Ovary (tissue), 9 donors: Measurements from ENCODE around the gene ZNF205. TPM values are rescaled to one million over a fixed set of nuclear protein-coding genes. Genes with fewer than 3 reads are reported as not detected.

ENCODE experiments used
- DNase-seq, 5 donors: peaks; one replicate each; pipeline ENCODE4 v3.0.0-alpha.2; 2019 to 2020
- H3K27ac ChIP-seq, 2 donors: fragments of 200-600 bp; one replicate each; pipeline versions ENCODE4 v1.5.1 to v1.8.0; 2019 to 2022
- H3K27me3 ChIP-seq: fragments of 200-600 bp; one replicate; pipeline ENCODE4 v1.8.0; 2022
- H3K36me3 ChIP-seq: fragments of 200-600 bp; sonication (generic); one replicate; pipeline ENCODE4 v1.5.1; 2019
- H3K4me1 ChIP-seq: one replicate; pipeline ENCODE4 v1.8.1; 2013; ENCODE audit warnings: mild to moderate bottlenecking, moderate library complexity; ENCODE audit not compliant: insufficient read depth
- H3K4me3 ChIP-seq: fragments of 200-600 bp; sonication (generic); one replicate; pipeline ENCODE4 v1.5.1; 2017
- H3K9me3 ChIP-seq, 2 donors: fragments of 200-600 bp in 1 of 2; sonication (generic) in 1 of 2; one replicate each; pipeline versions ENCODE4 v1.5.1 to v1.8.1; 2013 to 2019; ENCODE audit warnings: mild to moderate bottlenecking in 1 of 2, moderate library complexity in 1 of 2
- EP300 ChIP-seq: sonication (generic); formaldehyde crosslinking; IDR thresholded peaks from one replicate; pipeline ENCODE4 v1.6.1; 2017; ENCODE audit warnings: antibody characterized with exemption
- POLR2A ChIP-seq: fragments of 450-650 bp; IDR thresholded peaks from one replicate; pipeline ENCODE4 v1.6.1; 2017; ENCODE audit warnings: antibody characterized with exemption, mild to moderate bottlenecking, moderate library complexity
- WGBS, 3 donors: extraction: QIAGEN DNeasy Blood & Tissue Kit in 1 of 3; methylation state at CpG; one replicate each; pipeline versions ENCODE4 v1.1.5 to v1.1.7; 2013 to 2017; 5-methylcytosine and 5-hydroxymethylcytosine counted together
- intact Hi-C, 4 donors: fragments of 100-400 bp; cut with DNase I; formaldehyde crosslinking; loops; one replicate each; pipeline versions ENCODE4 v1.11.0 to v1.15.1; 2022 to 2023
- polyA plus RNA-seq, 2 donors: library from polyadenylated mRNA; stranded (reverse); fragments of 200-250 nt in 1 of 2; fragments of 350-450 nt in 1 of 2; fragmentation: Illumina TruSeq in 1 of 2; extraction: RNeasy Lipid Tissue Mini Kit (QIAGEN cat#74804) in 1 of 2; gene quantifications; one replicate each; pipeline ENCODE4 v1.2.3, GENCODE V29; 2013 to 2014
- total RNA-seq, 7 donors: library from RNA; depleted of rRNA in 2 of 7; stranded (reverse); fragments of >200 nt in 2 of 7; fragmentation: NEBNext Ultra II Directional in 3 of 7; extraction: Animal tissue kit (Norgen Biotek cat#: 25700) in 3 of 7; gene quantifications; one replicate each; pipeline versions ENCODE4 v1.1.0 to v1.2.4, GENCODE V29; 2016 to 2023
- TF ChIP-seq, protein P1 (sequence below), 3 donors: fragments of 450-650 bp in 2 of 3; fragments of 200-600 bp in 1 of 3; IDR thresholded peaks; one replicate each; pipeline versions ENCODE4 v1.5.1 to v1.8.0; 2016 to 2022; ENCODE audit warnings: antibody characterized with exemption in 3 of 3, mild to moderate bottlenecking in 1 of 3
- donor health status: DM: no; HTN: no; CAD: no; lungs with moderate emphysema.
- donor health status: DM: no; HTN: no; CAD: no.
- donor health status: Bipolar disorder and iron deficiency.
- donor health status: DM: yes; HTN: yes; CAD: no.
- donor health status: DM: no; HTN: no; CAD: no.
- donor health status: DM: yes; HTN: yes; CAD: no.

The ZNF205 gene
- total and polyA plus RNA-seq, 9 donors, result 3.0 to 22.1 (median 15.6) TPM

DNA sequence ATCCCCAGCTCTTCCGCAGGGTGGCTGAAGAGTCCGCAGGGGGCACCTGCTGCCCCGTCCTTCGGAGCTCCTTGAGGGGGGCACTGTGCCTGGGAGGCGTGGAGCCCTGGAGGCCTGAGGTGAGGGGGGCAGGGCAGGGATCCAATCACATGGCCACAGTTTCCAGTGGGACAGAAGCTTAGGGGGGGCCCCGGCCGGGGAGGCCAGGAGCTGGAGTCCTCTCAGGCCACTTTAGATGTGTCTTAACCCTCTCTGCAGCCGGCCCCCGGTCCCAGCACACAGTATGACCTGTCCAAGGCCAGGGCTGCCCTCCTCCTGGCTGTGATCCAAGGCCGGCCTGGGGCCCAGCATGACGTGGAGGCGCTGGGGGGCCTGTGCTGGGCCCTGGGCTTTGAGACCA, 33.3 kb downstream of the ZNF205 start:
- peak in 1 of 5 donors; percentile 27 for DNase-seq
- H3K27me3 ChIP-seq, result no peaks in the 10 kb centered on the region
- H3K27ac ChIP-seq, result no peak overlapping the region
- H3K4me1 ChIP-seq, result peaks cover 4% of the 10 kb centered on the region
- intact Hi-C loops, result no loop called here
- no peak overlapping the region for H3K4me3 ChIP-seq
- TF ChIP-seq, protein P1, sequence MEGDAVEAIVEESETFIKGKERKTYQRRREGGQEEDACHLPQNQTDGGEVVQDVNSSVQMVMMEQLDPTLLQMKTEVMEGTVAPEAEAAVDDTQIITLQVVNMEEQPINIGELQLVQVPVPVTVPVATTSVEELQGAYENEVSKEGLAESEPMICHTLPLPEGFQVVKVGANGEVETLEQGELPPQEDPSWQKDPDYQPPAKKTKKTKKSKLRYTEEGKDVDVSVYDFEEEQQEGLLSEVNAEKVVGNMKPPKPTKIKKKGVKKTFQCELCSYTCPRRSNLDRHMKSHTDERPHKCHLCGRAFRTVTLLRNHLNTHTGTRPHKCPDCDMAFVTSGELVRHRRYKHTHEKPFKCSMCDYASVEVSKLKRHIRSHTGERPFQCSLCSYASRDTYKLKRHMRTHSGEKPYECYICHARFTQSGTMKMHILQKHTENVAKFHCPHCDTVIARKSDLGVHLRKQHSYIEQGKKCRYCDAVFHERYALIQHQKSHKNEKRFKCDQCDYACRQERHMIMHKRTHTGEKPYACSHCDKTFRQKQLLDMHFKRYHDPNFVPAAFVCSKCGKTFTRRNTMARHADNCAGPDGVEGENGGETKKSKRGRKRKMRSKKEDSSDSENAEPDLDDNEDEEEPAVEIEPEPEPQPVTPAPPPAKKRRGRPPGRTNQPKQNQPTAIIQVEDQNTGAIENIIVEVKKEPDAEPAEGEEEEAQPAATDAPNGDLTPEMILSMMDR (IDR thresholded peaks at IDR 0.05), result no peak
- TF ChIP-seq EP300, result no peak
- TF ChIP-seq POLR2A, result no peak
- H3K36me3 ChIP-seq, result no peaks in the 10 kb centered on the region
- H3K9me3 ChIP-seq, result no peaks in the 10 kb centered on the region
- 58 to 73% (median 59%) methylated on average over 11 to 12 of the region's 12 CpGs for WGBS, 3 donors

DNA sequence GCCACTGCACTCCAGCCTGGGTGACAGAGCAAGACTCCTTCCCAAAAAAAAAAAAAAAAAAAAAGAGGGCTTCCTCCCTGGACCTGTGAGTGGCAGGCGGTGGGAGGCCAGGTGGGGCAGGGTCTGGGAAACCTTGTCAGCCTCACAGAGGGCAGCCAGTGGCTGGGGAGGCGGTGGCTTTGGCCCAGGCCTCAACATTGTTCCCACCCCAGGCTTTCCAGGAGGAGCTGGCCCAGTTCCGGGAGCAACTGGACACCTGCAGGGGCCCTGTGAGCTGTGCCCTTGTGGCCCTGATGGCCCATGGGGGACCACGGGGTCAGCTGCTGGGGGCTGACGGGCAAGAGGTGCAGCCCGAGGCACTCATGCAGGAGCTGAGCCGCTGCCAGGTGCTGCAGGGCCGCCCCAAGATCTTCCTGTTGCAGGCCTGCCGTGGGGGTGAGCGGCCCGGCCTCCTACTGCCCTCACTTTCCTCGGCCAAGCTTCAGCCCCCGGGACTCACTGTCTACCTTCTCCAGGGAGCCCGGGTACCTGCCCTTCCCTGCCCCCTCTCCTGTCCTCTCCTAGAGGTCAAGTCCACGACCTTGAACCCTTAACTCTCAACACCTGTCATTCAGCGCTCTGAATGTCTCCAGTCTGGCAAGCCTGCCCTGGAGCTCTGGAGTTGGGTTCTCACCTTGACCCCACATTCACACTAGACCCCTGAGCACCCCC, 34.8 kb downstream of the ZNF205 start:
- intact Hi-C loops, result no loop called here
- Histone ChIP-seq H3K36me3 (no peaks in the 10 kb centered on the region), H3K27ac (no peak overlapping the region), H3K27me3 (no peaks in the 10 kb centered on the region), H3K9me3 (no peaks in the 10 kb centered on the region), H3K4me1 (peaks cover 4% of the 10 kb centered on the region), H3K4me3 (no peak overlapping the region)
- WGBS, 3 donors, result 81 to 89% (median 87%) methylated on average over 16 of the region's 16 CpGs
- no peak for TF ChIP-seq EP300
- TF ChIP-seq POLR2A, result no peak
- TF ChIP-seq, protein P1 (IDR thresholded peaks at IDR 0.05), result no peak
- peak in 2 of 5 donors; percentile 29 to 34 for DNase-seq

DNA sequence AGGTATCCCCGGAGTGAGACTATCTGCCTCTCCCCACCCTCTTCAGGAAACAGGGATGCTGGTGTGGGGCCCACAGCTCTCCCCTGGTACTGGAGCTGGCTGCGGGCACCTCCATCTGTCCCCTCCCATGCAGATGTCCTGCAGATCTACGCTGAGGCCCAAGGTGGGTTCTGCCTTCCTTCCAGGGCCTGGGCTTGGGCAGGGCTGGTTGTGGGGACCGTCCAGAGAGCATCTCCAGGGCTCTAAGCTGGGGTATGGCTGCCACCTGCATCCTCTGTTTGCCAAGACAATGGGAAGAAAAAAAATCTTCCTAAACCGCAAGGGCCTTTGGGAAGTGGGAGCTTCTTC, 35.3 kb downstream of the ZNF205 start:
- Histone ChIP-seq H3K4me1 (peaks cover 4% of the 10 kb centered on the region), H3K9me3 (no peaks in the 10 kb centered on the region), H3K4me3 (no peak overlapping the region), H3K27me3 (no peaks in the 10 kb centered on the region), H3K27ac (no peak overlapping the region), H3K36me3 (no peaks in the 10 kb centered on the region)
- 83 to 91% (median 91%) methylated on average over 5 of the region's 5 CpGs for WGBS, 3 donors
- no peak for DNase-seq
- intact Hi-C loops, result no loop called here
- TF ChIP-seq, protein P1 (IDR thresholded peaks at IDR 0.05), result no peak

DNA sequence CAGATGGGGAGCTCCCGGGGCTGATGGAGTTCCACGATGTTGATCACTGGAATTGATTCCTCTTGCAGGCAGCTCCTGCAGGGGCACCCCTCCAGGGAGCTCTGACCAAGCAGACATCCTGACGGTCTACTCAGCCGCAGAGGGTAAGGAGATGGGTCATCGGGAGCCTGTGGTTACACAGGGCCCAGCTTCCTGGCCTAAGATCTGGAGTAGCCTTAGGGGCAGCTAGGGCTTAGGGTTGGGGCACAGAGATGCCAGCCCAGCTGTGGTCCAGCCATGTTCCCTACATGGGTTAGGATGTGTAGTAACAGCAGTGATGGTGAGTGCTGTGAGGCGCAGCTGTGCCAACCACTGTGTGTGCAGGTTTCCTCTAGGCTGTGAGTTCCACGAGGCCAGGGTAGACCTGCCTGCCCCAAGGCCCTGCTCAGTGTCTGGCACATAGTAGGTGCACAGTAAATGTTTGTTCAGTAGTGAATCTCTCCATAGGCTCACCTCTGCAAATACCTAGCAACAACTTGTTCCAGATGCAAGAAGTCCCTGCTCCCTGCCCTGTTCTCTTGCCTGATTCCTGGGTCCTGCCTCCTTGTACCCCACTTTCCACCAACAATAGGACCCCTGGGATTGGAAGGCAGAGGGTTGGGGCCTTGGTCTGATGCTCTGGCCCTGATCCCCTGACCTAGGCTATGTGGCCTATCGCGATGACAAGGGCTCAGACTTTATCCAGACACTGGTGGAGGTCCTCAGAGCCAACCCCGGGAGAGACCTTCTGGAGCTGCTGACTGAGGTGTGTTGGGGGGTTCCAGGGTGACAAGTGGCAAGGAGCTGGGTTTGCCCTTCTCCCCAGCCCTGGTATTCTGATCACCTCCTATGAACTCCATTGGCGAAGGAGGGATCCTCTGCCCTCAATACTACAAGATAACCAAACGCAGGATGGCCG, 36.1 kb downstream of the ZNF205 start:
- Histone ChIP-seq H3K4me1 (peaks cover 4% of the 10 kb centered on the region), H3K9me3 (no peaks in the 10 kb centered on the region), H3K4me3 (no peak overlapping the region), H3K27ac (no peak overlapping the region), H3K36me3 (no peaks in the 10 kb centered on the region), H3K27me3 (no peaks in the 10 kb centered on the region)
- intact Hi-C loops, result no loop called here
- TF ChIP-seq, protein P1 (IDR thresholded peaks at IDR 0.05), result no peak
- TF ChIP-seq POLR2A (no peak), EP300 (no peak)
- no peak for DNase-seq
- 89 to 92% (median 90%) methylated on average over 13 of the region's 13 CpGs for WGBS, 3 donors
